Neural cell (in vitro differentiated cells): ENCODE results near the gene C11orf68. TPM values are rescaled to one million over a fixed set of nuclear protein-coding genes. Genes with fewer than 3 reads are reported as not detected.

Experiments
- H2AFZ ChIP-seq: fragments of 200-600, 300-800 bp; sonication (generic), shearing (Covaris generic); 2 replicates; pipeline ENCODE4 v1.6.0; 2014; ENCODE audit warnings: low read depth, mild to moderate bottlenecking, antibody characterized with exemption, low read length, moderate library complexity
- H3F3A ChIP-seq: fragments of 200-600 bp; shearing (Covaris generic); 2 replicates; pipeline ENCODE4 v1.6.1; 2016; ENCODE audit warnings: mild to moderate bottlenecking, moderate library complexity, mixed read lengths, antibody characterized with exemption, low read length; ENCODE audit not compliant: insufficient read depth, poor library complexity, severe bottlenecking
- H3K27ac ChIP-seq: fragments of 200-600, 300-800 bp; sonication (generic), shearing (Covaris generic); 2 replicates; pipeline ENCODE4 v1.5.1; 2014; ENCODE audit warnings: mild to moderate bottlenecking, low read length, moderate library complexity
- H3K27me3 ChIP-seq: fragments of 300-800, 200-600 bp; sonication (generic), shearing (Covaris generic); 2 replicates; pipeline ENCODE4 v1.6.0; 2014; ENCODE audit warnings: mild to moderate bottlenecking, low read depth, low read length, moderate library complexity; ENCODE audit not compliant: insufficient read depth
- H3K36me3 ChIP-seq: fragments of 300-800, 200-600 bp; sonication (generic), shearing (Covaris generic); 2 replicates; pipeline ENCODE4 v1.5.1; 2014; ENCODE audit warnings: mild to moderate bottlenecking, antibody characterized with exemption, low read length, moderate library complexity; ENCODE audit not compliant: insufficient read depth
- H3K4me2 ChIP-seq: fragments of 300-800, 200-600 bp; sonication (generic), shearing (Covaris generic); 2 replicates; pipeline ENCODE4 v1.6.0; 2014; ENCODE audit warnings: mild to moderate bottlenecking, low read length
- H3K4me3 ChIP-seq: fragments of 300-800, 200-600 bp; sonication (generic), shearing (Covaris generic); 2 replicates; pipeline ENCODE4 v1.5.1; 2014; ENCODE audit warnings: mild to moderate bottlenecking, low read length, moderate library complexity
- H3K79me2 ChIP-seq: fragments of 200-600 bp; shearing (Covaris generic); replicated peaks from 2 replicates; pipeline ENCODE4 v1.6.0; 2014; ENCODE audit warnings: mild to moderate bottlenecking, low read length, moderate library complexity; ENCODE audit not compliant: insufficient read depth
- H3K9ac ChIP-seq: fragments of 300-800, 200-600 bp; sonication (generic), shearing (Covaris generic); 2 replicates; pipeline ENCODE4 v1.6.1; 2016; ENCODE audit warnings: mild to moderate bottlenecking, low read length, mixed read lengths
- H3K9me2 ChIP-seq: fragments of 200-600 bp; shearing (Covaris generic); 2 replicates; pipeline ENCODE4 v1.6.1; 2016; ENCODE audit warnings: mild to moderate bottlenecking, low read length, mixed read lengths; ENCODE audit not compliant: insufficient read depth
- H3K9me3 ChIP-seq: fragments of 200-600, 300-800 bp; sonication (generic), shearing (Covaris generic); 2 replicates; pipeline ENCODE4 v1.6.1; 2016; ENCODE audit warnings: mild to moderate bottlenecking, mixed run types, low read length, moderate library complexity, mixed read lengths
- H4K20me1 ChIP-seq: fragments of 200-600 bp; shearing (Covaris generic); 2 replicates; pipeline ENCODE4 v1.6.1; 2016; ENCODE audit warnings: mild to moderate bottlenecking, mixed run types; ENCODE audit not compliant: insufficient read depth
- EP300 ChIP-seq: fragments of 450-650 bp; conservative IDR thresholded peaks from 2 replicates; pipeline ENCODE4 v1.6.1; 2014; ENCODE audit warnings: antibody characterized with exemption, mild to moderate bottlenecking, moderate library complexity; ENCODE audit not compliant: poor library complexity, severe bottlenecking
- EZH2 ChIP-seq: fragments of 200-600, 300-800 bp; shearing (Covaris generic), sonication (generic); IDR thresholded peaks from 2 replicates; pipeline ENCODE4 v1.6.1; 2014; ENCODE audit warnings: antibody characterized with exemption, low read length, borderline replicate concordance, mild to moderate bottlenecking; ENCODE audit not compliant: insufficient read depth, poor library complexity, severe bottlenecking
- MXI1 ChIP-seq: fragments of 450-650 bp; conservative IDR thresholded peaks from 2 replicates; pipeline ENCODE4 v1.6.1; 2014; ENCODE audit warnings: antibody characterized with exemption, mild to moderate bottlenecking; ENCODE audit not compliant: poor library complexity, severe bottlenecking
- POLR2AphosphoS5 ChIP-seq: IDR thresholded peaks from 2 replicates; pipeline ENCODE4 v1.6.1; 2012
- RAD21 ChIP-seq: fragments of 450-650 bp; conservative IDR thresholded peaks from 2 replicates; pipeline ENCODE4 v1.6.1; 2014; ENCODE audit warnings: antibody characterized with exemption, mild to moderate bottlenecking, moderate library complexity
- SMC3 ChIP-seq: fragments of 450-650 bp; conservative IDR thresholded peaks from 2 replicates; pipeline ENCODE4 v1.6.1; 2014; ENCODE audit warnings: antibody characterized with exemption, mild to moderate bottlenecking, moderate library complexity; ENCODE audit not compliant: poor library complexity
- TAF1 ChIP-seq: IDR thresholded peaks from 2 replicates; pipeline ENCODE4 v1.6.1; 2012; ENCODE audit warnings: low read depth
- polyA plus RNA-seq: library from polyadenylated mRNA; depleted of rRNA; stranded (reverse); fragments of >200 nt; gene quantifications from 2 replicates; pipeline ENCODE4 v1.2.3, GENCODE V29; 2014
- TF ChIP-seq, protein P1 (sequence below): IDR thresholded peaks from 2 replicates; pipeline ENCODE4 v1.6.1; 2012; ENCODE audit warnings: borderline replicate concordance
- TF ChIP-seq, protein P2 (sequence below): fragments of 450-650 bp; IDR thresholded peaks from 2 replicates; pipeline ENCODE4 v1.5.1; 2014; ENCODE audit warnings: antibody characterized with exemption, mild to moderate bottlenecking, moderate library complexity; ENCODE audit not compliant: poor library complexity, severe bottlenecking

The C11orf68 gene
- polyA plus RNA-seq, 1 donor from 2014 or later = 13.3 TPM

DNA sequence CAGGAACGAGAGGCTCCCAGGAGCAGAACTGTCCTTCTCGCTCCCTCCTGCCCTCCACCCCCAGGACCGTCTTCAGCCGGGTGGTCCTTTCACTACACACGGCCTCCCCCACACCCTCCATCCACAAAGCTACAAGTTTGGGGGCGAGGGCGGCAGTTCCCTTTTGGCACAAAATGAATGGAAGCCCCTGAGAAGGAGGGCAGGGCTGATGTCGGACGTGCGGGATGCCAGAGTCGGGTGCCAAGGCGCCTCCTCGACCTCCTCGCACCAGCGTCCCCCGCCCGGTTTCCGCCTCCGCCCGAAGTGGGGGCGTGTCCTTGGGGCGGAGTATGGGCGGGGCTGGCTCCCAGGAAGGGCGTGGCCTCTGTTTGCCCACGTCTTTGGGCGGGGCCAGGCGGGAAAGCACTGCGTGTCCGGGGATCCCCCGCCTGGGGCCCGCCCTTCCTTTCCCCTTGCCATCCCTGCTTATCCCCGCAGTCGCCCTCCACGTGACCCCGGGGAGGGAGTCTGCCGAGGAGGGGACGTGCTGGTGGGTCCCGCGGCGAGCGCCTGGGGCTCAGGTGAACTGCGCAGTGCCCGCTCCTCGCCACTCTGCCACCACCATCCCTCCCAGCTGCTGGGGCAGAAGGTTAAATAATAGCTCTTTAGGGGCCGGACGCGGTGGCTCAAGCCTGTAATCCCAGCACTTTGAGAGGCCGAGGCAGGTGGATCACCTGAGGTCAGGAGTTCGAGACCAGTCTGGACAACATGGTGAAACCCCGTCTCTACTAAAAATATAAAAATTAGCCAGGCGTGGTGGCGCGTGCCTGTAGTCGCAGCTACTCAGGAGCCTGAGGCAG, 45.3 kb downstream of the C11orf68 start:
- TF ChIP-seq, protein P1, sequence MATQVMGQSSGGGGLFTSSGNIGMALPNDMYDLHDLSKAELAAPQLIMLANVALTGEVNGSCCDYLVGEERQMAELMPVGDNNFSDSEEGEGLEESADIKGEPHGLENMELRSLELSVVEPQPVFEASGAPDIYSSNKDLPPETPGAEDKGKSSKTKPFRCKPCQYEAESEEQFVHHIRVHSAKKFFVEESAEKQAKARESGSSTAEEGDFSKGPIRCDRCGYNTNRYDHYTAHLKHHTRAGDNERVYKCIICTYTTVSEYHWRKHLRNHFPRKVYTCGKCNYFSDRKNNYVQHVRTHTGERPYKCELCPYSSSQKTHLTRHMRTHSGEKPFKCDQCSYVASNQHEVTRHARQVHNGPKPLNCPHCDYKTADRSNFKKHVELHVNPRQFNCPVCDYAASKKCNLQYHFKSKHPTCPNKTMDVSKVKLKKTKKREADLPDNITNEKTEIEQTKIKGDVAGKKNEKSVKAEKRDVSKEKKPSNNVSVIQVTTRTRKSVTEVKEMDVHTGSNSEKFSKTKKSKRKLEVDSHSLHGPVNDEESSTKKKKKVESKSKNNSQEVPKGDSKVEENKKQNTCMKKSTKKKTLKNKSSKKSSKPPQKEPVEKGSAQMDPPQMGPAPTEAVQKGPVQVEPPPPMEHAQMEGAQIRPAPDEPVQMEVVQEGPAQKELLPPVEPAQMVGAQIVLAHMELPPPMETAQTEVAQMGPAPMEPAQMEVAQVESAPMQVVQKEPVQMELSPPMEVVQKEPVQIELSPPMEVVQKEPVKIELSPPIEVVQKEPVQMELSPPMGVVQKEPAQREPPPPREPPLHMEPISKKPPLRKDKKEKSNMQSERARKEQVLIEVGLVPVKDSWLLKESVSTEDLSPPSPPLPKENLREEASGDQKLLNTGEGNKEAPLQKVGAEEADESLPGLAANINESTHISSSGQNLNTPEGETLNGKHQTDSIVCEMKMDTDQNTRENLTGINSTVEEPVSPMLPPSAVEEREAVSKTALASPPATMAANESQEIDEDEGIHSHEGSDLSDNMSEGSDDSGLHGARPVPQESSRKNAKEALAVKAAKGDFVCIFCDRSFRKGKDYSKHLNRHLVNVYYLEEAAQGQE = no peak
- TF ChIP-seq EZH2 = no peak
- no peak for TF ChIP-seq EP300
- TF ChIP-seq RAD21 = no peak
- TF ChIP-seq SMC3 = no peak
- TF ChIP-seq, protein P2, sequence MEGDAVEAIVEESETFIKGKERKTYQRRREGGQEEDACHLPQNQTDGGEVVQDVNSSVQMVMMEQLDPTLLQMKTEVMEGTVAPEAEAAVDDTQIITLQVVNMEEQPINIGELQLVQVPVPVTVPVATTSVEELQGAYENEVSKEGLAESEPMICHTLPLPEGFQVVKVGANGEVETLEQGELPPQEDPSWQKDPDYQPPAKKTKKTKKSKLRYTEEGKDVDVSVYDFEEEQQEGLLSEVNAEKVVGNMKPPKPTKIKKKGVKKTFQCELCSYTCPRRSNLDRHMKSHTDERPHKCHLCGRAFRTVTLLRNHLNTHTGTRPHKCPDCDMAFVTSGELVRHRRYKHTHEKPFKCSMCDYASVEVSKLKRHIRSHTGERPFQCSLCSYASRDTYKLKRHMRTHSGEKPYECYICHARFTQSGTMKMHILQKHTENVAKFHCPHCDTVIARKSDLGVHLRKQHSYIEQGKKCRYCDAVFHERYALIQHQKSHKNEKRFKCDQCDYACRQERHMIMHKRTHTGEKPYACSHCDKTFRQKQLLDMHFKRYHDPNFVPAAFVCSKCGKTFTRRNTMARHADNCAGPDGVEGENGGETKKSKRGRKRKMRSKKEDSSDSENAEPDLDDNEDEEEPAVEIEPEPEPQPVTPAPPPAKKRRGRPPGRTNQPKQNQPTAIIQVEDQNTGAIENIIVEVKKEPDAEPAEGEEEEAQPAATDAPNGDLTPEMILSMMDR = no peak
- TF ChIP-seq POLR2AphosphoS5 = peak; percentile 52
- TF ChIP-seq MXI1 = peak; percentile 13
- TF ChIP-seq TAF1 = no peak
- no peak overlapping the region for H3K4me2 ChIP-seq
- no peaks in the 10 kb centered on the region for H3F3A ChIP-seq
- H2AFZ ChIP-seq = no peak overlapping the region
- H3K27ac ChIP-seq = no peak overlapping the region
- H3K79me2 ChIP-seq = no peaks in the 10 kb centered on the region
- no peaks in the 10 kb centered on the region for H3K9me3 ChIP-seq
- H3K4me3 ChIP-seq = peak overlapping the region; percentile 65
- H3K36me3 ChIP-seq = no peaks in the 10 kb centered on the region
- peak overlapping the region; percentile 46 for H3K9ac ChIP-seq
- no peaks in the 10 kb centered on the region for H3K9me2 ChIP-seq
- H4K20me1 ChIP-seq = no peaks in the 10 kb centered on the region
- H3K27me3 ChIP-seq = peaks cover 11% of the 10 kb centered on the region

DNA sequence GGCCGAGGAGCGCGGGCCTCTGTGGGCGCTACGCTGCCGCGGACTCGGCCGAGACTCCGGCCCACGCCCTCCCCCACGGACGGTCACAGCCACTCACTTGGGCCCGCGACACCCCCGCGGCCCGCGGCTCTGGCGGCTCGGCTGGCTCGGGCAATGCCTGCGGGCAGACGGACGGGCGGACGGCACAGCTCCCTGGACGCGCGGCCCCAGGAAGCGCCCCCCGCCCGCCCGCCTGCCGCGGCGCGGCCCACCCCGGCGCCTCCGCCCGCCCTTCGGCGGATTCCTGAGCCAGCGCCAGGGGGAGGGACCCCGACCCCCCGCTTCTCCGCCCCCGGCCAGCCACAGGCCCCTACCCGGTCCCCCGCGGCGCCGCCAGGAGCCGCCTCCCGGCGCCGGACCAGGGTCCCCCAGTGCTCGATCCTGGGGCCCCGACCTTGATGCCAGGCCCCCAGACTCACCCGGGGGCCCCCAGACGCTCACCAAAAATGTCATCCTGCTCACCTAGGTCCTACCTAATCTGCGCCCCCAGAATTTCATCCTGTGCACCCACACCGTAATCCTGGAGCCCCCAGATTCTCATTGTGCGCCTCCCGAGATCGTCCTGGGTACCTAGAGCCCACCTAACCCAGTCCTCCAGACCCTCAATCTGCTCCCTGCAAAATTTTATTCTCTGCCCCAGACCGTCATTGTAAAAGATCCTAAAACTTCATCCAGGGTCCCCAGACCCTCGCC, 46.1 kb downstream of the C11orf68 start, which contains the start of gene EFEMP2:
Gene EFEMP2, minus strand, starts transcription at position 215 of the 732 bp plus-strand sequence. CDS start 446 bp downstream, outside the sequence.
- peak within 1 kb of the TSS; percentile 46 for H3K9ac ChIP-seq
- no peaks in the 10 kb centered on the region for H3F3A ChIP-seq
- no peaks in the 10 kb centered on the region for H4K20me1 ChIP-seq
- TF ChIP-seq SMC3 = no peak
- TF ChIP-seq, protein P2 = no peak
- TF ChIP-seq EZH2 = no peak
- no peak for TF ChIP-seq POLR2AphosphoS5
- no peak for TF ChIP-seq RAD21
- no peaks in the 10 kb centered on the region for H3K9me3 ChIP-seq
- H3K27me3 ChIP-seq = peaks cover 11% of the 10 kb centered on the region
- no peak within 1 kb of the TSS for H2AFZ ChIP-seq
- H3K36me3 ChIP-seq = no peaks in the 10 kb centered on the region
- no peaks in the 10 kb centered on the region for H3K9me2 ChIP-seq
- no peaks in the 10 kb centered on the region for H3K79me2 ChIP-seq
- peak within 1 kb of the TSS; percentile 65 for H3K4me3 ChIP-seq
- H3K4me2 ChIP-seq = no peak within 1 kb of the TSS
- no peak within 1 kb of the TSS for H3K27ac ChIP-seq
